Small intestine (tissue), 7 donors: Measurements from ENCODE around the gene CRABP2. TPM values are rescaled to one million over a fixed set of nuclear protein-coding genes. Genes with fewer than 3 reads are reported as not detected.

Experiments used
- DNase-seq, 2 donors: peaks; one replicate each; pipeline versions ENCODE4 v3.0.0 to v3.0.0-alpha.2; 2013
- FAIRE-seq: peaks from 2 replicates; lab custom pipeline; 2012; peaks lifted over from hg19 to GRCh38; lab: Jason Lieb, UNC
- H3K27ac ChIP-seq, 3 donors: one replicate each; pipeline ENCODE4 v1.5.1; 2013; ENCODE audit warnings: low read length in 2 of 3, mild to moderate bottlenecking in 2 of 3, control low read depth in 1 of 3, inconsistent platforms in 1 of 3, low read depth in 1 of 3, moderate library complexity in 1 of 3
- H3K27me3 ChIP-seq, 3 donors: one replicate each; pipeline ENCODE4 v1.6.1; 2013; ENCODE audit warnings: low read length in 3 of 3, inconsistent platforms in 1 of 3; ENCODE audit not compliant: control insufficient read depth in 3 of 3, insufficient read depth in 3 of 3
- H3K36me3 ChIP-seq, 3 donors: one replicate each; pipeline ENCODE4 v1.6.1; 2013; ENCODE audit warnings: low read length in 3 of 3, inconsistent platforms in 1 of 3, low read depth in 1 of 3, mild to moderate bottlenecking in 1 of 3, moderate library complexity in 1 of 3; ENCODE audit not compliant: control insufficient read depth in 3 of 3, insufficient read depth in 2 of 3
- H3K4me1 ChIP-seq, 3 donors: one replicate each; pipeline ENCODE4 v1.6.1; 2013; ENCODE audit warnings: low read length in 2 of 3, inconsistent platforms in 1 of 3, low read depth in 1 of 3, mild to moderate bottlenecking in 1 of 3, moderate library complexity in 1 of 3; ENCODE audit not compliant: control insufficient read depth in 3 of 3, insufficient read depth in 2 of 3
- H3K4me3 ChIP-seq, 3 donors: one replicate each; pipeline ENCODE4 v1.5.1; 2013; ENCODE audit warnings: low read length in 3 of 3, control low read depth in 1 of 3, inconsistent platforms in 1 of 3, low read depth in 1 of 3, mild to moderate bottlenecking in 1 of 3, moderate library complexity in 1 of 3
- H3K9me3 ChIP-seq, 2 donors: one replicate each; pipeline ENCODE4 v1.6.1; 2013; ENCODE audit warnings: low read depth in 1 of 2, low read length in 1 of 2; ENCODE audit not compliant: control insufficient read depth in 2 of 2, insufficient read depth in 1 of 2
- WGBS, 3 donors: extraction: QIAGEN DNeasy Blood & Tissue Kit; methylation state at CpG; one replicate each; pipeline ENCODE4 v1.1.7; 2013; 5-methylcytosine and 5-hydroxymethylcytosine counted together
- polyA plus RNA-seq, 4 donors: library from polyadenylated mRNA; stranded (reverse) in 3 of 4; unstranded in 1 of 4; fragments of 200-250 nt in 3 of 4; fragments of 120-200 nt in 1 of 4; gene quantifications; one replicate each; pipeline versions ENCODE4 v1.2.1 to v1.2.3, GENCODE V29; 2013
- donor health status: healthy with polysubstance abuse.
- donor health status: control.
- donor health status: control.
- donor health status: Bipolar disorder and iron deficiency.
- donor health status: healthy.

The CRABP2 gene
- polyA plus RNA-seq, 4 donors = 0.81 to 3.1 (median 1.4) TPM

DNA sequence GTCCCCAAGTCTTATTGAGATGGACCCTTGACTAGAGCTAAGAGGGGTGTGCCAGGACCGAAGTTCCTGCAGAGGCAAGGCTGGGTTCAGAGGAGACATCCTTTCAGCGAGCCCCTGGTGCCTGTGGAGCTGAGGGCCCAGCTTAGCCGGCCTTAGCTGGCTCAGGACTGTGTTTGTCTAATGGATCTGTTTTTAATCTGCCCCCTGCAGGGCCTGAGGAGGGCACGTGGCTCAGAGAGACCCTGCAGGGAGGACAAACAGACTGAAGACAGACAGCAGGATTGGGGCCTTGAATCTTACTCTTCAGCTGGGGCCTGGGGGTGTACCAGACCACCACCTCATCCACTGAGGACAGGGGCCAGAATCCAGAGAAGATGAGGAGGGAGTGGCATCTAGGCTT is 1.6 kb downstream of the CRABP2 start:
- no peaks in the 10 kb centered on the region for H3K9me3 ChIP-seq
- peaks cover 0 to 14% (median 0%) of the 10 kb centered on the region in 3 donors for H3K36me3 ChIP-seq
- no peak for FAIRE-seq
- H3K27me3 ChIP-seq = peaks cover 2 to 32% (median 6%) of the 10 kb centered on the region in 3 donors
- H3K4me1 ChIP-seq = peaks cover 8 to 42% (median 12%) of the 10 kb centered on the region in 3 donors
- no peak for DNase-seq
- peak overlapping the region in 1 of 3 donors; percentile 47 for H3K4me3 ChIP-seq
- WGBS, 3 donors = 37 to 50% (median 38%) methylated on average over 4 of the region's 4 CpGs
- H3K27ac ChIP-seq = no peak overlapping the region

DNA sequence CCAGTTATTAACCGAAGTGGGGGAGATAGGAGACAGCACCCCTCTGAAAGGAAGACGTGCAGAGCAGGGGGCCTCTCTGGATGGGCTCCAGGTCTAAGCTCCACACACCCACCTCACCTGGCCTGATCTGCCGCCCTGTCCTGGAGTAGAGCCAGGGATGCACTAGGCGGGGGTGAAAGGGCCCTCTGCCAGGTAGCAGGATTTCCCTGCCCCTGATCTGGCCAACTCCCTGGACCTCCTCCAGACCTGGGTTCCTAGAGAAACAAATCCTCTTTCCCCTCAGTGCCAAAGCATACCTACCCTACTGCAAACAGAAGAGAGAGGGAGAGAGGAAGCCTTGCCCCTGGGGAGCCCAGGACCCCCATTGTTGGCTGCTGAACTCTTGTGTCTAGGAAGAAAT is 2.0 kb downstream of the CRABP2 start:
- Histone ChIP-seq H3K36me3 (peaks cover 0 to 14% (median 0%) of the 10 kb centered on the region in 3 donors), H3K9me3 (no peaks in the 10 kb centered on the region), H3K27ac (no peak overlapping the region), H3K4me1 (peaks cover 8 to 40% (median 12%) of the 10 kb centered on the region in 3 donors), H3K4me3 (no peak overlapping the region), H3K27me3 (peaks cover 2 to 32% (median 6%) of the 10 kb centered on the region in 3 donors)
- 25 to 64% (median 47%) methylated on average over 4 of the region's 4 CpGs for WGBS, 3 donors
- no peak for FAIRE-seq
- DNase-seq = no peak

DNA sequence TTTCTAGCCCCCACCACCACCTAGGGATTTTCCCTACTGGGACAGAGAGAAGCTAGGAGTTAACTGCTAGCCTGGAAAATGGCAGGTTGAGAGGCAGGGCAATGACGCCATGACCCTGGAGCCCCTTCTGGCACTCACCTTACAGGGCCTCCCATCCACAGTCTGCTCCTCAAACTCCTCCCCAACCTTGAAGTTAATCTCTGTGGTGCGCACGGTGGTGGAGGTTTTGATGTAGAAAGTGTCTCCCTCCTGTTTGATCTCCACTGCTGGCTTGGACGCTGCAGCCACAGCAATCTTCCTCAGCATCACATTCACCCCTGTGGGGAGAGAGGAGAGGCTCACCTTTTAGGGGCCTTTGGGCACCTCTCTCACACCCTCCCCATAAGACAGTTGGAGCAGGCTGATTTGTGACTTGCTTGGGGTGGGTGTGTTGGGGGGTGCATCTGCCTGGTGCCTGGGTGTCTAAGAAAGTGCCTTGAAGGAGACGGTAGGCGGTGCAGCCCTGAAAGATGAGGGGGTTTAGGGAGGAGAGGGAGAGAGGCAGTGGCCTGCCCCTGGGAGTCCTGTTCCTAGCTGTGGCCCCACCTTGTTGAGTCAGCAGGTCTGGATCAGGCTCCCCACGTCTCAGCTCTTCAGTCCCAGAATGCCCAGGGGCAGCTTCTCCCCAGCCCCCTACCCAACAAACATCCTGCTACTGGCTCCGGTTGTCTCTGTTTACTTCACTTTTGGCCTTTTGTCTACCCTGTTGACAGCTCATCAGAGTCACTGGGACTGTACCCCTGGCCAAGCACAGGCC is 4.4 kb downstream of the CRABP2 start:
- Histone ChIP-seq H3K9me3 (no peaks in the 10 kb centered on the region), H3K27me3 (peaks cover 2 to 28% (median 6%) of the 10 kb centered on the region in 3 donors), H3K36me3 (peaks cover 0 to 14% (median 0%) of the 10 kb centered on the region in 3 donors), H3K4me3 (no peak overlapping the region), H3K4me1 (peaks cover 6 to 19% (median 12%) of the 10 kb centered on the region in 3 donors), H3K27ac (no peak overlapping the region)
- WGBS, 3 donors = 68 to 80% (median 75%) methylated on average over 7 to 8 of the region's 8 CpGs
- FAIRE-seq (no peak), DNase-seq (no peak)

DNA sequence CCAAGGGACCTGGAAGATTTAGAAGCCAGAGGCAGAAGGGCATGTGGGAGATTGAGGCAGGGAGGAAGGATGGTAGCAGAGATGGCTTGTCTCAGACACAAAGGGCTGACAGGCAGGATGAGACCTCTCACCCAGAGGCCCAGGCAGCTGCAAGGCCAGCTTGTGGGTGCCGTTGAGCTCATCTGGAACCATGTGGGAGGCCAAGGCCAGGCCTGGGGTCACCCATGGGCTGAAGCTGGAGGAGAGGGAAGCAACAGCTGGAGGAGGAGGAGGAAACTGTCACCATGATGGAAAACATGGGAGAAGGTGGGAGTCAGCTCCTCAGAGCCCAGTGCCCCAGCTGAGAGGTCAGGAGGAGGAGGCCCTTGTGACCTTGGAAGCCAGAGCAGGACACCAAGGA is 6.4 kb downstream of the CRABP2 start:
- WGBS, 3 donors = 71 to 100% (median 79%) methylated on average over 1 of the region's 1 CpG
- no peaks in the 10 kb centered on the region for H3K9me3 ChIP-seq
- DNase-seq (no peak), FAIRE-seq (no peak)
- H3K27me3 ChIP-seq = peaks cover 0 to 9% (median 3%) of the 10 kb centered on the region in 3 donors
- peaks cover 0 to 4% (median 0%) of the 10 kb centered on the region in 3 donors for H3K4me1 ChIP-seq
- no peak overlapping the region for H3K4me3 ChIP-seq
- H3K36me3 ChIP-seq = peaks cover 0 to 14% (median 0%) of the 10 kb centered on the region in 3 donors
- H3K27ac ChIP-seq = no peak overlapping the region

DNA sequence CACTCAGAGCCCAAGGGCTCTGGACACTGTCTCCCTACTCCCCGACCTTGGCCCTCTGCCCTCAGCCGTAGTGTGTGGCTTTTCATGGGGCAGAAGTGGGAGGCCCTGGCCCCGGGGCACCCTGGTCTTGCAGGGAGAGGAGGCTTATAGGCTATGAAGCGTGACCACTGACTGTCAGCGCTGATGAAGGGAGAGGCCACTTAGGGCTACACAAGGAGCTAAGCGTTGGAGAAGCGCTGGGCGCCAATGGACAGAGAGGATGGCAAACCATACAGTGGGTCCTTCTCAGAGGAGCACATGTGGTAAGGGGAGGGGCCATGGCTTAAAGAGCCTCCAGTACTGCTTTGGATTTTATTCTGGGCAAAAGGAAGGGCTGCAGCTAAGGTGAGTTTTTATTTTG is 7.9 kb downstream of the CRABP2 start:
- DNase-seq (no peak), FAIRE-seq (no peak)
- Histone ChIP-seq H3K36me3 (peaks cover 0 to 14% (median 0%) of the 10 kb centered on the region in 3 donors), H3K27me3 (peaks cover 0 to 3% (median 0%) of the 10 kb centered on the region in 3 donors), H3K4me1 (peaks cover 3 to 20% (median 4%) of the 10 kb centered on the region in 3 donors), H3K9me3 (no peaks in the 10 kb centered on the region), H3K4me3 (no peak overlapping the region), H3K27ac (no peak overlapping the region)
- WGBS, 3 donors = 81 to 86% (median 86%) methylated on average over 8 of the region's 8 CpGs

DNA sequence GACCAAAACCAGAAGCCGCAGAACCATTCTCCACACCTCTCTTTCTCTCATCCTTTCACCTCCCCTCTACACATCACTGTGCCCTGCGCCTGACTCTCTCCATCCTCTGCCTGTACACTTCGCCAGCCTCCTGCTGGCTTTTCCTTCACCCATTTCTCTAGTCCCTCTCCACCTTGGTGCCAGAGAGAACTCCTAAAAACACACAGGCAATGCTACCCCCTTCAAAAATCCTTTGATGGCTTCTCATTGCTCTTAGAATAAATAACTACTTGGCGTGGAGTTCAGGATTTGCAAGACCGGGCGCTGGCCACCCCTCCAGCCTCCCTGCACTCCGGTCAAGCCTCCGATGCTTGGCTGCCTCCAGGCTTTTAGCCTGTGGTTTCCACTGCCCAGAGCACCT is 8.6 kb downstream of the CRABP2 start:
- WGBS, 3 donors = 93 to 95% (median 93%) methylated on average over 8 of the region's 8 CpGs
- Histone ChIP-seq H3K36me3 (peaks cover 0 to 14% (median 0%) of the 10 kb centered on the region in 3 donors), H3K27ac (no peak overlapping the region), H3K4me3 (no peak overlapping the region), H3K27me3 (peaks cover 0 to 6% (median 3%) of the 10 kb centered on the region in 3 donors), H3K9me3 (no peaks in the 10 kb centered on the region), H3K4me1 (peaks cover 3 to 27% (median 4%) of the 10 kb centered on the region in 3 donors)
- FAIRE-seq (no peak), DNase-seq (no peak)

DNA sequence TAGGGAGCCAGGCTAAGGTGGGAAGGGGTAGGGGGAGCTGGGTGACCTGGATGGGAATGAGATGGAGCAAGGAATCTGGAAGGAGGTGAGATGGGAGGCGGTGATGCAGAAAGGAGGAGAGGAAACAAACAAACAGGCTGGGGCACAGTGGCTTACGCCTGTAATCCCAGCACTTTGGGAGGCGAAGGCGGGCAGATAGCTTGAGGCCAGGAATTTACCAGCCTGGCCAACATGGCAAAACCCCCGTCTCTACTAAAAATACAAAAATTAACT is 10.8 kb downstream of the CRABP2 start:
- peak overlapping the region in 1 of 3 donors; percentile 39 for H3K27ac ChIP-seq
- WGBS, 3 donors = 84 to 89% (median 85%) methylated on average over 5 of the region's 5 CpGs
- H3K4me1 ChIP-seq = peaks cover 3 to 48% (median 4%) of the 10 kb centered on the region in 3 donors
- no peaks in the 10 kb centered on the region for H3K9me3 ChIP-seq
- peaks cover 0 to 2% (median 0%) of the 10 kb centered on the region in 3 donors for H3K36me3 ChIP-seq
- peaks cover 0 to 8% (median 3%) of the 10 kb centered on the region in 3 donors for H3K27me3 ChIP-seq
- H3K4me3 ChIP-seq = no peak overlapping the region
- DNase-seq (no peak), FAIRE-seq (no peak)

DNA sequence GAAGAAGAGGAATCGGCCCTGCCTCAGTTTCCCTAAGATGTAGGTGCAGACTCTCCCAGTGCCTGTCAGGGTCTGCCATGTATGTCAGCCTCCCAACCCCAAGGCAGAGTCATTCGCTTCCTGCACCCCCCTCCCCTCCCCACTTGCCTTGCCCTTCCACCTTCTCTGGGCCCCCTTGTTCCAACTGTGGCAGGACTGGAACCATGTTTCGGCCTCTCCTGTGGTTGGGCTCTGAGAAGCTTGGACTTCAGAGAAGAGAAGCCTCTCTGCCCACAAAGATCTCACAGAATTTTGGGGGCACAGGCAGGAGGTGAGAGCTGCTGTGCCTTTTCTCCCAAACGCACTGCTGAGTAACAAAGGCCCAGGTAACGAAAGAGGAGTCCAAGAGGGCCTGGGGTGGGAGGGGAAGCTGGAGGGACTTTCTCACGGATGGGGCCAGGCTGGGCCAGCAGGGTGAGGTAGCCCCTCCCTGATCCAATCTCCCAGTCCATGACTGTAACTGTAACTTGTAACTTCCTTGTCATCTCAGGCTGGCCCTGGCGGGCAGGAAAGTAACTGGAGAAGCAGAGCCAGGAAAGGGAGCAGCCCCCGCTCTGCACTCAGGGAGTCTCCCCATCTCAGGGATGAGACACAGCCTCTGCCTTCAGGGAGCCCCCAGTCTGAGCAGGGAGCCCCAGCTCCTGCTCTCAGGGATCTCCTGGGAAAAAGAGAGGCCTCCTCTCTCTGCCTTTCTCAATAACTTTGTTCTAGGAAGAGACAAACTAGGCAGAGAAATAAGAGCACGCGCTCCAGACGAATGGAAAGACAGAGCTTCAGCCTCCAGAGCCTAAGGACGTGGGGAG is 11.3 kb downstream of the CRABP2 start:
- Histone ChIP-seq H3K4me1 (peaks cover 3 to 53% (median 4%) of the 10 kb centered on the region in 3 donors), H3K4me3 (no peak overlapping the region), H3K9me3 (no peaks in the 10 kb centered on the region), H3K27me3 (peaks cover 0 to 8% (median 3%) of the 10 kb centered on the region in 3 donors), H3K27ac (peak overlapping the region in 1 of 3 donors; percentile 39), H3K36me3 (no peaks in the 10 kb centered on the region)
- DNase-seq (peak; percentile 59 to 70), FAIRE-seq (no peak)
- WGBS, 3 donors = 33 to 67% (median 50%) methylated on average over 12 of the region's 12 CpGs
